Esophagus muscularis mucosa (tissue), 4 donors: Measurements from ENCODE around the gene GRPR. TPM values are rescaled to one million over a fixed set of nuclear protein-coding genes. Genes with fewer than 3 reads are reported as not detected.

Experiments used
- DNase-seq: peaks from one replicate; pipeline ENCODE4 v3.0.0-alpha.2; 2017; ENCODE audit errors: extremely low spot score
- H3K27ac ChIP-seq, 4 donors: fragments of 200-600 bp; sonication (generic); replicated peaks in 1 of 4; 1 replicate in 3 of 4; 2 replicates in 1 of 4; pipeline ENCODE4 v1.5.1; 2016 to 2019; ENCODE audit warnings: mild to moderate bottlenecking in 1 of 4
- H3K27me3 ChIP-seq, 4 donors: fragments of 200-600 bp; sonication (generic); one replicate each; pipeline versions ENCODE4 v1.5.1 to v1.6.0; 2016 to 2019
- H3K36me3 ChIP-seq, 4 donors: fragments of 200-600 bp; sonication (generic); one replicate each; pipeline ENCODE4 v1.5.1; 2016 to 2019
- H3K4me1 ChIP-seq, 4 donors: fragments of 200-600 bp; sonication (generic); one replicate each; pipeline ENCODE4 v1.5.1; 2016 to 2019
- H3K4me3 ChIP-seq, 4 donors: fragments of 200-600 bp; sonication (generic); 1 replicate in 2 of 4; 2 replicates in 2 of 4; pipeline ENCODE4 v1.5.1; 2016 to 2019; ENCODE audit warnings: mild to moderate bottlenecking in 4 of 4, moderate library complexity in 1 of 4
- H3K9me3 ChIP-seq, 4 donors: fragments of 200-600 bp; sonication (generic); 1 replicate in 3 of 4; 2 replicates in 1 of 4; pipeline ENCODE4 v1.5.1; 2016 to 2019
- EP300 ChIP-seq: sonication (generic); formaldehyde crosslinking; IDR thresholded peaks from one replicate; pipeline ENCODE4 v1.6.1; 2017; ENCODE audit warnings: antibody characterized with exemption
- POLR2A ChIP-seq: fragments of 450-650 bp; IDR thresholded peaks from one replicate; pipeline ENCODE4 v1.6.1; 2017; ENCODE audit warnings: antibody characterized with exemption, moderate library complexity, mild to moderate bottlenecking, low read depth
- POLR2AphosphoS5 ChIP-seq, 2 donors: sonication (generic); formaldehyde crosslinking; IDR thresholded peaks; one replicate each; pipeline ENCODE4 v1.6.1; 2017; ENCODE audit warnings: antibody characterized with exemption in 2 of 2
- WGBS: methylation state at CpG from one replicate; pipeline ENCODE4 v1.1.5; 2018; 5-methylcytosine and 5-hydroxymethylcytosine counted together
- intact Hi-C: fragments of 100-400 bp; cut with DNase I; formaldehyde crosslinking; loops from one replicate; pipeline ENCODE4 v1.15.1; 2023
- total RNA-seq, 4 donors: library from RNA; depleted of rRNA; stranded (reverse); fragments of >200 nt; gene quantifications; one replicate each; pipeline versions ENCODE4 v1.1.0 to v1.2.1, GENCODE V29; 2016
- TF ChIP-seq, protein P1 (sequence below), 3 experiments: fragments of 200-600 bp in 2 of 3; fragments of 450-650 bp in 1 of 3; sonication (generic) in 2 of 3; IDR thresholded peaks; one replicate each; pipeline ENCODE4 v1.5.1; 2017 to 2019; ENCODE audit warnings: antibody characterized with exemption in 3 of 3, mild to moderate bottlenecking in 2 of 3, moderate library complexity in 1 of 3

Gene GRPR
- total RNA-seq, 4 donors from 2014 or later = 7.8 to 15.0 (median 12.4) TPM

DNA sequence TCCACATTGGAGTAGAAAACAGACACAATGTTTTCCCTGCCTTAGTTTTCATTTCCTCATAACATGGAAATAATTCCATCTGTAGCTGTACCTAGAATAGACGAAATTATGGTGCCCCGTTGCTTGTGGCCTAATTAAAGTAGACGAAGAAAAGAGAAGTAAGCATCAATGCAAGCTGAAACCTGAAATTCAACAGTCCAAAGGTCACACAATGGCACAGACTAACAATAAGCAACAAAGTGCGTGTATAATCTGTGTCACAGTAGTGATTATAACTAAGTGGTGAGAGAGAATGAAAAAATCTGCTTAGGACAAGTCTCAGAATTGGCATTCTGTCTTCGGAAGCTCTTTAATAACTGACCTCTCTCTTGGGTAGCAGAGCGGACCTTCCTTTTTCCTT, 68.2 kb downstream of the GRPR start:
- intact Hi-C loops = no loop called here
- TF ChIP-seq EP300 (no peak), POLR2AphosphoS5 (IDR thresholded peaks at IDR 0.05) (no peak), POLR2A (no peak)
- TF ChIP-seq, protein P1, sequence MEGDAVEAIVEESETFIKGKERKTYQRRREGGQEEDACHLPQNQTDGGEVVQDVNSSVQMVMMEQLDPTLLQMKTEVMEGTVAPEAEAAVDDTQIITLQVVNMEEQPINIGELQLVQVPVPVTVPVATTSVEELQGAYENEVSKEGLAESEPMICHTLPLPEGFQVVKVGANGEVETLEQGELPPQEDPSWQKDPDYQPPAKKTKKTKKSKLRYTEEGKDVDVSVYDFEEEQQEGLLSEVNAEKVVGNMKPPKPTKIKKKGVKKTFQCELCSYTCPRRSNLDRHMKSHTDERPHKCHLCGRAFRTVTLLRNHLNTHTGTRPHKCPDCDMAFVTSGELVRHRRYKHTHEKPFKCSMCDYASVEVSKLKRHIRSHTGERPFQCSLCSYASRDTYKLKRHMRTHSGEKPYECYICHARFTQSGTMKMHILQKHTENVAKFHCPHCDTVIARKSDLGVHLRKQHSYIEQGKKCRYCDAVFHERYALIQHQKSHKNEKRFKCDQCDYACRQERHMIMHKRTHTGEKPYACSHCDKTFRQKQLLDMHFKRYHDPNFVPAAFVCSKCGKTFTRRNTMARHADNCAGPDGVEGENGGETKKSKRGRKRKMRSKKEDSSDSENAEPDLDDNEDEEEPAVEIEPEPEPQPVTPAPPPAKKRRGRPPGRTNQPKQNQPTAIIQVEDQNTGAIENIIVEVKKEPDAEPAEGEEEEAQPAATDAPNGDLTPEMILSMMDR (IDR thresholded peaks at IDR 0.05) = no peak
- H3K9me3 ChIP-seq = no peaks in the 10 kb centered on the region
- no peaks in the 10 kb centered on the region for H3K4me1 ChIP-seq
- H3K27me3 ChIP-seq = no peaks in the 10 kb centered on the region
- H3K36me3 ChIP-seq = no peaks in the 10 kb centered on the region
- DNase-seq = no peak
- 90% methylated on average over 6 of the region's 6 CpGs for WGBS
- no peak overlapping the region for H3K27ac ChIP-seq
- H3K4me3 ChIP-seq = no peak overlapping the region

DNA sequence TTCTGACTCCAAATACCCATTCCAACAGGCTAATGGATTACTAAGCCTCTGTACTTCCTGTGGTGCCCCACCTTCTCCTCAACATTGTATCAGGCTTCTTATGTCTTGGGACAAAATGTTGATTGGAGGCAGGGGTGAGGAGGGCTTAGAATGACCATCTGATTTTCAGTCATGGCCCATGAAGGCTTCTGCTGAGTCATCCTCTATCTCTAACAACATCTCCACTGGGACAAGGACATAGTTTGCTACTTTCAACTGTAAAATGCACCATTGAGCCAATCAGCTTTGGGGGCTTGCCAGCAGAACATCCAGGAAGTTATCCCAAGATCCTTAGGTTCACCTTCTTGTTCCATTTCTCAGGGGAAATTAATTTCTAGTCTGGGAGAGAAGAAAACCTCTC, 73.5 kb downstream of the GRPR start:
- no peaks in the 10 kb centered on the region for H3K9me3 ChIP-seq
- no peak for DNase-seq
- no peaks in the 10 kb centered on the region for H3K4me1 ChIP-seq
- TF ChIP-seq, protein P1 (IDR thresholded peaks at IDR 0.05) = no peak
- TF ChIP-seq POLR2A (no peak), EP300 (no peak), POLR2AphosphoS5 (IDR thresholded peaks at IDR 0.05) (no peak)
- H3K36me3 ChIP-seq = no peaks in the 10 kb centered on the region
- intact Hi-C loops = no loop called here
- H3K4me3 ChIP-seq = no peak overlapping the region
- H3K27ac ChIP-seq = no peak overlapping the region
- H3K27me3 ChIP-seq = no peaks in the 10 kb centered on the region

DNA sequence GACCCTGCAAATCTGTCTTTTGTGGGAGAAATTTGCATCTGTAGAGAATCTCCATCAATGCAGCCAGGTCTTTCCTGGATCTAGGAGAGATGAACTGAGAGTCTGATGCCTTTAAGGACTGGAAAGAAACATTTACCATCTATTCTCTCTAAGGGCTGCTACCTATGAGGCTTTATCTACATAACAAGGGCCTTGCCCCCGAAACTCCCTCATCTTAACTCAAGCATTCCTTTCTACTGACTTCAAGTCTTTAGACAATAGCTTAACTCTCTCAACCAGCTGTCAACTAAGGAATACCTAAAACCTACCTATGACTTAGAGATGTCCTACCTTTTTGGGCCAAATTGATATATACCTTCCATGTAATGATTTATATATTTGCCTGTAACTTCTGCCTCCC, 76.0 kb downstream of the GRPR start:
- Histone ChIP-seq H3K36me3 (no peaks in the 10 kb centered on the region), H3K4me1 (no peaks in the 10 kb centered on the region), H3K4me3 (no peak overlapping the region), H3K27me3 (no peaks in the 10 kb centered on the region), H3K27ac (no peak overlapping the region), H3K9me3 (no peaks in the 10 kb centered on the region)
- no peak for DNase-seq
- TF ChIP-seq EP300 (no peak), POLR2AphosphoS5 (IDR thresholded peaks at IDR 0.05) (no peak), POLR2A (no peak)
- TF ChIP-seq, protein P1 (IDR thresholded peaks at IDR 0.05) = no peak
- WGBS = 68% methylated on average over 1 of the region's 1 CpG
- intact Hi-C loops = no loop called here

DNA sequence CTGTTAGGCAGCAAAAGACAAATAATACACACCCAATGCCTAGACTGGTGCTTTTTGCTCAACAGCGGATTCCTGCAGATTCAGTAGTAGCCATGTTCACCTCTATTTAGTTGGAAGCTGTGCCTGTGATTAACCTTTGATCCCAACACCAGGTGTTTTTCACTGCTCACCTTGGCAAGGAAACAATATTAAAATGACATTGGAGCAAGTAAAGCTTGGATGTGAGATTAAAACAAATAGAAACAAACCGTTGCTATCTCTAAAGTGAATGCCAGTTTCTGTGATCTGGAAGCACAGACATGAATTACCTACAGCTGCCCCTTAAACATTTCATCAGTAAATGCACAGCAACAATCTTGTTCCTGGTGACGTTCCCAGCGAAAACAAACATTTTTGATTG, 79.6 kb downstream of the GRPR start:
- H3K9me3 ChIP-seq = no peaks in the 10 kb centered on the region

More for the DNA sequence above, 79.6 kb downstream of the GRPR start:
- no peak for TF ChIP-seq POLR2AphosphoS5 (IDR thresholded peaks at IDR 0.05)
- TF ChIP-seq POLR2A = no peak
- TF ChIP-seq, protein P1 (IDR thresholded peaks at IDR 0.05) = no peak
- TF ChIP-seq EP300 = no peak
- Histone ChIP-seq H3K27me3 (no peaks in the 10 kb centered on the region), H3K4me3 (no peak overlapping the region), H3K4me1 (no peaks in the 10 kb centered on the region), H3K27ac (no peak overlapping the region), H3K36me3 (no peaks in the 10 kb centered on the region)
- intact Hi-C loops = no loop called here
- DNase-seq = no peak
- WGBS = 79% methylated on average over 4 of the region's 4 CpGs

Other genes starting within 250 kb of the GRPR start
- gene MAGEB17, start 43.9 kb downstream of the GRPR start, total RNA-seq = 1 to 10 TPM in 2 of 4 donors, under 1 TPM in 2; 0.50 to 2.1 (median 1.3) TPM